Gastroesophageal sphincter (tissue), 4 donors: ENCODE measurements around the gene ADAM12. TPM values are rescaled to one million over a fixed set of nuclear protein-coding genes. Genes with fewer than 3 reads are reported as not detected.

Source experiments
- ATAC-seq: fragments of 150-250 bp; one replicate; pipeline ENCODE4 v1.9.1; 2016; ENCODE audit warnings: mild to moderate bottlenecking, moderate library complexity
- H3K27ac ChIP-seq, 4 donors: fragments of 200-600 bp; sonication (generic) in 3 of 4; 1 replicate in 3 of 4; 2 replicates in 1 of 4; pipeline ENCODE4 v1.5.1; 2016 to 2019
- H3K27me3 ChIP-seq: fragments of 200-600 bp; sonication (generic); one replicate; pipeline ENCODE4 v1.5.1; 2019
- H3K36me3 ChIP-seq, 2 donors: fragments of 200-600 bp; sonication (generic); one replicate each; pipeline ENCODE4 v1.5.1; 2019; ENCODE audit warnings: control low read depth in 1 of 2
- H3K4me1 ChIP-seq, 3 donors: fragments of 200-600 bp; sonication (generic); 1 replicate in 2 of 3; 2 replicates in 1 of 3; pipeline ENCODE4 v1.5.1; 2016 to 2019; ENCODE audit warnings: control low read depth in 2 of 3
- H3K4me3 ChIP-seq, 2 donors: fragments of 200-600 bp; sonication (generic); one replicate each; pipeline ENCODE4 v1.5.1; 2019; ENCODE audit warnings: mild to moderate bottlenecking in 1 of 2, moderate library complexity in 1 of 2
- H3K9me3 ChIP-seq, 3 donors: fragments of 200-600 bp; sonication (generic); one replicate each; pipeline ENCODE4 v1.5.1; 2017 to 2019; ENCODE audit warnings: control low read depth in 2 of 3
- CTCF ChIP-seq, 4 experiments: fragments of 200-600 bp in 2 of 4; fragments of 450-650 bp in 2 of 4; sonication (generic) in 1 of 4; IDR thresholded peaks; one replicate each; pipeline ENCODE4 v1.5.1; 2017 to 2019; ENCODE audit warnings: antibody characterized with exemption in 4 of 4, mild to moderate bottlenecking in 2 of 4, moderate library complexity in 2 of 4
- EP300 ChIP-seq: sonication (generic); formaldehyde crosslinking; IDR thresholded peaks from one replicate; pipeline ENCODE4 v1.6.1; 2017; ENCODE audit warnings: antibody characterized with exemption, mild to moderate bottlenecking
- POLR2A ChIP-seq, 2 donors: fragments of 450-650 bp; IDR thresholded peaks; one replicate each; pipeline ENCODE4 v1.6.1; 2017; ENCODE audit warnings: antibody characterized with exemption in 2 of 2, mild to moderate bottlenecking in 2 of 2, moderate library complexity in 1 of 2
- POLR2AphosphoS5 ChIP-seq: sonication (generic); formaldehyde crosslinking; IDR thresholded peaks from one replicate; pipeline ENCODE4 v1.6.1; 2017; ENCODE audit warnings: antibody characterized with exemption
- WGBS, 2 donors: methylation state at CpG; one replicate each; pipeline ENCODE4 v1.1.5; 2018; ENCODE audit warnings: low coverage in 1 of 2; 5-methylcytosine and 5-hydroxymethylcytosine counted together
- total RNA-seq, 4 donors: library from RNA; depleted of rRNA; stranded (reverse); fragments of >200 nt; gene quantifications; one replicate each; pipeline ENCODE4 v1.1.0, GENCODE V29; 2016

ADAM12 gene
- total RNA-seq, 4 donors from 2014 or later, result 0.27 to 1.2 (median 0.89) TPM

- TF ChIP-seq POLR2AphosphoS5, result no peak
- no peak for TF ChIP-seq POLR2A (IDR thresholded peaks at IDR 0.05)
- no peak for TF ChIP-seq EP300
- no peak for TF ChIP-seq CTCF (IDR thresholded peaks at IDR 0.05)
- no peak overlapping the region for H3K4me3 ChIP-seq
- ATAC-seq, result no peak
- no peaks in the 10 kb centered on the region for H3K36me3 ChIP-seq
- H3K9me3 ChIP-seq, result no peaks in the 10 kb centered on the region
- peaks cover 4% of the 10 kb centered on the region for H3K27me3 ChIP-seq
- no peaks in the 10 kb centered on the region for H3K4me1 ChIP-seq
- 72 to 75% methylated on average over 3 of the region's 4 CpGs for WGBS, 2 donors
- H3K27ac ChIP-seq, result no peak overlapping the region
These were observed 286.5 kb downstream of the ADAM12 start for GRCh38 chr10:126101736-126102135.

- no peak overlapping the region for H3K4me3 ChIP-seq
- 92 to 100% methylated on average over 1 of the region's 1 CpG for WGBS, 2 donors
These were observed 287.0 kb downstream of the ADAM12 start for GRCh38 chr10:126101325-126101724.

GRCh38 chr10:126099366-126099765 lies 288.9 kb downstream of the ADAM12 start:
- WGBS, 2 donors, result 80 to 88% methylated on average over 3 of the region's 3 CpGs
- TF ChIP-seq POLR2A (IDR thresholded peaks at IDR 0.05) (no peak), POLR2AphosphoS5 (no peak), EP300 (no peak), CTCF (IDR thresholded peaks at IDR 0.05) (no peak)
- no peaks in the 10 kb centered on the region for H3K4me1 ChIP-seq
- no peaks in the 10 kb centered on the region for H3K36me3 ChIP-seq
- no peak overlapping the region for H3K27ac ChIP-seq
- H3K4me3 ChIP-seq, result no peak overlapping the region
- peaks cover 4% of the 10 kb centered on the region for H3K27me3 ChIP-seq
- ATAC-seq, result no peak
- H3K9me3 ChIP-seq, result no peaks in the 10 kb centered on the region

More at GRCh38 chr10:126101325-126101724, 287.0 kb downstream of the ADAM12 start:
- Histone ChIP-seq H3K27me3 (peaks cover 4% of the 10 kb centered on the region), H3K36me3 (no peaks in the 10 kb centered on the region), H3K9me3 (no peaks in the 10 kb centered on the region), H3K27ac (no peak overlapping the region), H3K4me1 (no peaks in the 10 kb centered on the region)
- ATAC-seq, result no peak
- TF ChIP-seq CTCF (IDR thresholded peaks at IDR 0.05), result no peak
- TF ChIP-seq POLR2AphosphoS5, result no peak
- TF ChIP-seq POLR2A (IDR thresholded peaks at IDR 0.05), result no peak
- TF ChIP-seq EP300, result no peak

- no peak overlapping the region for H3K27ac ChIP-seq
- no peak for TF ChIP-seq CTCF (IDR thresholded peaks at IDR 0.05)
- TF ChIP-seq EP300, result no peak
- no peak for TF ChIP-seq POLR2AphosphoS5
- H3K9me3 ChIP-seq, result no peaks in the 10 kb centered on the region
- H3K36me3 ChIP-seq, result no peaks in the 10 kb centered on the region
- peaks cover 4% of the 10 kb centered on the region for H3K27me3 ChIP-seq
- ATAC-seq, result no peak
- H3K4me1 ChIP-seq, result no peaks in the 10 kb centered on the region
- 83 to 92% methylated on average over 3 of the region's 3 CpGs for WGBS, 2 donors
- no peak overlapping the region for H3K4me3 ChIP-seq
These were observed 290.1 kb downstream of the ADAM12 start for GRCh38 chr10:126098226-126098581.

- Histone ChIP-seq H3K27me3 (peaks cover 4% of the 10 kb centered on the region), H3K27ac (no peak overlapping the region), H3K9me3 (no peaks in the 10 kb centered on the region), H3K4me3 (no peak overlapping the region), H3K36me3 (no peaks in the 10 kb centered on the region), H3K4me1 (no peaks in the 10 kb centered on the region)
- WGBS, 2 donors, result 67 to 89% methylated on average over 2 to 6 of the region's 6 CpGs
- ATAC-seq, result no peak
- TF ChIP-seq POLR2AphosphoS5 (no peak), CTCF (IDR thresholded peaks at IDR 0.05) (no peak), EP300 (no peak), POLR2A (IDR thresholded peaks at IDR 0.05) (no peak)
These were observed 290.6 kb downstream of the ADAM12 start for GRCh38 chr10:126097558-126098225.
